ENCODE measurements around the gene CAMK1G.

CAMK1G gene

GRCh38 chr1:209659909-209660308 is 76.4 kb downstream of the CAMK1G start:
- TF ChIP-seq CTCF (IDR thresholded peaks at IDR 0.05), result no peak
- DNase-seq (ENCODE audit: low spot score), result no peak
- Histone ChIP-seq H3K4me3 (no peak overlapping the region), H3K27ac (no peak overlapping the region)

DNA sequence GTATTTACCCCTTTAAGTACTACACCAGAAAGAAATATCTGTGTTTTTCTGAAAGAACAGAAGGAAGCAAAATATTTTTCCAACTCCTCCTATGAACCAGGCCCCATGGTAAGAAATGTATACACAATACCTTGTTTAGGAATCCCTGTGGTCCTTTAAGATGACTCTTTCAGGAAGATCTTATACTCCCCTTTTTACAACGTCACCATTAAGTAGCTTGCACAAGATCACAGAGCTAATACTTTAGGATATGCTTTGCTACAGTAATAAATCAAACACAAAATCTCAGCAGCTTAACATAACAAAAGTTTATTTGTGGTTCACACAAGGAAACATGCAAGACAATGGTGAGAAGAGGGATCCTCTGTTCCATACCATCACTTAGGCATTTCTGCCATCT is 77.6 kb downstream of the CAMK1G start:
- H3K4me3 ChIP-seq, result no peak overlapping the region
- DNase-seq (ENCODE audit: low spot score), result no peak
- TF ChIP-seq CTCF (IDR thresholded peaks at IDR 0.05), result no peak
- no peak overlapping the region for H3K27ac ChIP-seq

- TF ChIP-seq CTCF (IDR thresholded peaks at IDR 0.05), result no peak
- DNase-seq (ENCODE audit: low spot score), result no peak
- H3K4me3 ChIP-seq, result no peak overlapping the region
- H3K27ac ChIP-seq, result no peak overlapping the region
Measured at GRCh38 chr1:209662879-209663327, 79.4 kb downstream of the CAMK1G start.

Data from coronary artery (tissue), 2 donors.